DOHH2 (cell line): ENCODE data around the gene NDUFAF5.

ENCODE experiments used
- EZH2phosphoT487 ChIP-seq: fragments of 200-600 bp; sonication (generic); IDR thresholded peaks from 2 replicates; pipeline ENCODE4 v1.6.1; 2017; ENCODE audit warnings: borderline replicate concordance, mild to moderate bottlenecking, antibody characterized with exemption, low read length, moderate library complexity, mixed read lengths
- TF ChIP-seq, protein P1 (sequence below): fragments of 200-600 bp; sonication (generic); IDR thresholded peaks from one replicate; pipeline ENCODE4 v1.5.1; 2014; ENCODE audit warnings: antibody characterized with exemption, mild to moderate bottlenecking, low read depth, low read length; ENCODE audit not compliant: poor library complexity, severe bottlenecking

- TF ChIP-seq, protein P1, sequence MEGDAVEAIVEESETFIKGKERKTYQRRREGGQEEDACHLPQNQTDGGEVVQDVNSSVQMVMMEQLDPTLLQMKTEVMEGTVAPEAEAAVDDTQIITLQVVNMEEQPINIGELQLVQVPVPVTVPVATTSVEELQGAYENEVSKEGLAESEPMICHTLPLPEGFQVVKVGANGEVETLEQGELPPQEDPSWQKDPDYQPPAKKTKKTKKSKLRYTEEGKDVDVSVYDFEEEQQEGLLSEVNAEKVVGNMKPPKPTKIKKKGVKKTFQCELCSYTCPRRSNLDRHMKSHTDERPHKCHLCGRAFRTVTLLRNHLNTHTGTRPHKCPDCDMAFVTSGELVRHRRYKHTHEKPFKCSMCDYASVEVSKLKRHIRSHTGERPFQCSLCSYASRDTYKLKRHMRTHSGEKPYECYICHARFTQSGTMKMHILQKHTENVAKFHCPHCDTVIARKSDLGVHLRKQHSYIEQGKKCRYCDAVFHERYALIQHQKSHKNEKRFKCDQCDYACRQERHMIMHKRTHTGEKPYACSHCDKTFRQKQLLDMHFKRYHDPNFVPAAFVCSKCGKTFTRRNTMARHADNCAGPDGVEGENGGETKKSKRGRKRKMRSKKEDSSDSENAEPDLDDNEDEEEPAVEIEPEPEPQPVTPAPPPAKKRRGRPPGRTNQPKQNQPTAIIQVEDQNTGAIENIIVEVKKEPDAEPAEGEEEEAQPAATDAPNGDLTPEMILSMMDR: no peak
- TF ChIP-seq EZH2phosphoT487: no peak
These were observed 14.2 kb downstream of the NDUFAF5 start for GRCh38 chr20:13799040-13799439.
